LoVo (cell line): Measurements from ENCODE around the gene PTS.
A peak's percentile ranks its signal among the peaks of the same experiment; 100 is the strongest.

Experiments
- DNase-seq: peaks from one replicate; pipeline ENCODE4 v3.0.0-alpha.2; 2016; ENCODE audit warnings: low spot score

PTS gene

GRCh38 chr11:112265659-112266409 is 39.6 kb downstream of the PTS start:
- no peak for DNase-seq

DNA sequence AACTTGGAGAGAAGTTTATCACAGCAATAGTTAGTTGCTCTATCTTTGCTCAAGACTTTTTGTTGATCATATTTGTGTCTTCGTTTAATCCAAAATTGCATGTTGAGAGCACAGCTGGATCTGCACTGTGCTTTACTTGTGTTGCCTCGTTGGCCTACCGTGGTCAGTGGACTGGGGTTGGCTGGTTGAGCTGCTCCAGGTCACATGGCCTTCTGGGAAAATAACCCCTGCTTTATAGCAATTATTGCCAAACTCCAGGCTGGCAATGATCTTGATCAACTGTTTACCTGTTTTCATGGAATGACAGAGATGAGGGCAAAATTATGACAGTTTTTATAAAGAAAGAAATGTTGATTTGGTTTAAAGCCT is 40.2 kb downstream of the PTS start:
- DNase-seq, result no peak

- no peak for DNase-seq
Observed at GRCh38 chr11:112267188-112267591, 41.0 kb downstream of the PTS start.

DNA sequence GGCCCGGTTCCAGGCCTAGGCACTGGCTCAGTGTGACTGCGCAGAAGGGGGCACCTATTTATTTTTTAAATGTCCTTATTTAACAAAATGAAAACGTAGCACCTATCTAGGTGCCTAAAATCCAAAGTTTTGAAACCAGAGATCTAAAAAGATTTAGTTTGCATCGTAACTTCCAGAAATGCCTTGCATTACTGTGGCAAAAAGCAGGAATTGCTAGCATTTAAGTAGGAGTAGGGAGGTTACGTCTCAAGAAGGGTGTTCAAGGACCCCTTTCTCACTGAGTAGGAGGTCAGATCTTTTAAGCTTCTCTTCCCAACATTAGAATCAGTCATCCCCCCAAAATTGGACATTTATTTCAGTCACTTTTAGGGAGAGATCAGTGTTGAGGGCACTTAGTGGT is 42.2 kb downstream of the PTS start:
- DNase-seq, result no peak

GRCh38 chr11:112269139-112269538 is 42.9 kb downstream of the PTS start:
- no peak for DNase-seq

GRCh38 chr11:112270551-112271180 is 44.4 kb downstream of the PTS start:
- peak; percentile 66 for DNase-seq

- no peak for DNase-seq
Observed at GRCh38 chr11:112271242-112271641, 45.0 kb downstream of the PTS start.

DNA sequence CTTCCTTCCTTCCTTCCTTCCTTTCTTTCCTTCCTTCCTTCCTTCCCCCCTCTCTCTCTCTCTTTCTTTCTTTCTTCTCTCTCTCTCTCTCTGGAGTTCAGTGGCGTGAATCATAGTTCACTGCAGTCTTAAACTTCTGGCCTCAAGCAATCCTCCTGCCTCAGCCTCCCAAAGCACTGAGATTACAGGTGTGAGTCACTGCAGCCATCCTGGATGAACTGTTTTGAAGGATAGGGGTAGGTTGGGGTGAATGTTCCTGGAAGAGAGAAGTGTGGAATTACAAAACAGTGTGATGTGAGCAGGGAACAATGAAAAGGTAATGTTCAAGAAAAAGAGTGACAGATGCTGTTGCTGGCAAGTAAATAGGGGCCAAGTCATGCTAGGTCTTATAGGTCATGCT is 46.8 kb downstream of the PTS start:
- DNase-seq, result no peak

DNA sequence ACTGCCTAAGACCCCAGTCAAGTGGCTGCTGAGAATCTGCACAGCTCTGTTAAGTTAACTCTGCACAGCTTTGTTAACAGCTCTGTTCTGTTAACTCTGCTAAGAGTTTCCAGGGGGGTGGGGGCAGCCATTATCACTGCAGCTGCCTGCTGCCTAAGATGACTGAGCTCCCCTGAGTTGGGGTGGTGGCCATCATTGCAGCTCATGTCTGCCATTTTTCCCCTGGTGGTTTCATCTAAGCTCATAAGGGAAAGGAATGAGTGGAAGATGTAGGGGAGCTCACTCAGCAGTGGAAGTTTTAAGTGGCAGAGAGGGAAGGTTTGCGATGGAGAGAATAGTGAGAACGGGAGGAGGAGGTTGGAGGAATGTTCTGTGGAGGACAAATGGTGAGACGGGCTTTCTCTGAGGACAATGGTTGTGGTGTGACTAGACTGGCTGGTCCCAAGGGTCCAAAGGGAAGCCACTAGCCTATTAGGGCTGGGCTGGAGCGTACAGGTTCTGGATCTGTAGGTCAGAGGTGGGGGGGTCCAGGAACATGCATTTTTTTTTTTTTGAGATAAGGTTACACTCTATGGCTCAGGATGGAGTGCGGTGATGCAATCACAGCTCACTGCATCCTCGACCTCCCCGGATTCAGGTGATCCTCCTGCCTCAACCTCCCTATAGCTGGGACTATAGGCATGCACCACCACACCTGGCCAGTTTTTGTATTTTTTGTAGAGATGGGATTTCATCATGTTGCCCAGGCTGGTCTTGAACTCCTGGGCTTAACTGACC is 48.0 kb downstream of the PTS start:
- no peak for DNase-seq

DNA sequence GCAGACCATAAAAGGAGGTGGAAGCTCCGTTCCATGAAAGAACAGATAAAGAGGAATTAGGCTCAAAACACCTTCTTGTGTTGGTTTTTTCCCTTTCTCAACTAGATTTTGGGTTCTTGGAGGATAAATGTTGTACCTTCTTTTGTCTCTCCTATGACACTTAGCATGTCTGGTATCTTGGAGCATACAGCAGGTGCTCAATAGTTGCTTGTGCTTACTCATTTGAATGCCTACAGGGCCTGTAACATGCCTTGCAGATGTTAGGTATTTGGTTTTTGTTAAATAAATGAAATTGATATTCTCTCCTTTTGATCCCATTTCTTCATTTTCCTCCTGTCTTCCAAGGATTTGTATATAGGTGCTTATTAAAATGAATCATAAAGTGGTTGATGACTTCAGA is 50.8 kb downstream of the PTS start:
- DNase-seq, result no peak

GRCh38 chr11:112277941-112278340 is 51.7 kb downstream of the PTS start:
- DNase-seq, result no peak

GRCh38 chr11:112278803-112279202 is 52.6 kb downstream of the PTS start:
- DNase-seq, result no peak

DNA sequence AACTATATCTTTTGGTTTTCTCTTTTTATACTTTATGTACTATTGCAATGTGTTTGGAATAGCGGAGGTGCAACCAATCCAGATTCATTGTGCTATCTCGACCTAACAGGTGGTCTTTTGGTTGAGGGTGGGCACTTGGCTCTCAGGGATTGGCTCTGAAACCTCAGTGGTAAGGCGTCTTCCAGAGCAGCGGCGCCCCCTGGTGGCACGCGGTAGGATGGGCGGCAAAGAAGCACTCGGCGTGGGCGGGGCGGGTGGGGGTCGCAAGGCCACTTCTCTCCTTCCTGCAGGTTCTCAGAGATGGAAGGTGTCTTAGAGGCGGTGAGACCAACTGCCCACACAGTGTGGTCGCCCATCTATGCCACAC is 53.7 kb downstream of the PTS start:
- peak; percentile 27 for DNase-seq

GRCh38 chr11:112280268-112281126 is 54.3 kb downstream of the PTS start:
- DNase-seq, result peak; percentile 81

DNA sequence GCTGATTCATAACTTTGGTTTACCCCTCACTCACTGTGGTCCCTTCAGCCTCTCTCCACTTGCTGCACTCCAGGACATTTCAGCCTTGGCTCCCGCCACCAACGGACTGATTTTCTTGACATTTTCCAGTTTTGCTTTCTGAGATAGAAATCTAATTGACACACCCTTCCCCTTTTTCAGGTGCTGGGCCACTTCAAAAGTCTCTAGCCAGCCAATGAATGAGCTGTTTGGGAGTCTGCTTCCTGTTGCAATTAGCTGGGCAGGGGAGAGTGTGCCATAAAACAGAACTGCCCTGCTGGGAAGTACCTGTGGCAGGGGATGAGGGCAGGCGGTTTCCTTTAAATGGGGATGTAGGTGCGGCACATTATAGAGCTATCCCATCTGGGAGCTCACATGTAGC is 55.5 kb downstream of the PTS start:
- no peak for DNase-seq
